Urothelium cell line (cell line): ENCODE results near the gene GADD45GIP1.
A peak's percentile ranks its signal among the peaks of the same experiment; 100 is the strongest.
"Not testable (repeated sequence)": the region's sequence is repeated elsewhere in the genome, so short reads cannot be mapped to it uniquely, and the experiment has no call there.

Source experiments
- DNase-seq: peaks from one replicate; pipeline ENCODE4 v3.0.0; 2011; ENCODE audit warnings: low spot score, mixed read lengths
- FAIRE-seq: peaks from 2 replicates; lab custom pipeline; 2011; peaks lifted over from hg19 to GRCh38; lab: Jason Lieb, UNC

GADD45GIP1 gene

DNA sequence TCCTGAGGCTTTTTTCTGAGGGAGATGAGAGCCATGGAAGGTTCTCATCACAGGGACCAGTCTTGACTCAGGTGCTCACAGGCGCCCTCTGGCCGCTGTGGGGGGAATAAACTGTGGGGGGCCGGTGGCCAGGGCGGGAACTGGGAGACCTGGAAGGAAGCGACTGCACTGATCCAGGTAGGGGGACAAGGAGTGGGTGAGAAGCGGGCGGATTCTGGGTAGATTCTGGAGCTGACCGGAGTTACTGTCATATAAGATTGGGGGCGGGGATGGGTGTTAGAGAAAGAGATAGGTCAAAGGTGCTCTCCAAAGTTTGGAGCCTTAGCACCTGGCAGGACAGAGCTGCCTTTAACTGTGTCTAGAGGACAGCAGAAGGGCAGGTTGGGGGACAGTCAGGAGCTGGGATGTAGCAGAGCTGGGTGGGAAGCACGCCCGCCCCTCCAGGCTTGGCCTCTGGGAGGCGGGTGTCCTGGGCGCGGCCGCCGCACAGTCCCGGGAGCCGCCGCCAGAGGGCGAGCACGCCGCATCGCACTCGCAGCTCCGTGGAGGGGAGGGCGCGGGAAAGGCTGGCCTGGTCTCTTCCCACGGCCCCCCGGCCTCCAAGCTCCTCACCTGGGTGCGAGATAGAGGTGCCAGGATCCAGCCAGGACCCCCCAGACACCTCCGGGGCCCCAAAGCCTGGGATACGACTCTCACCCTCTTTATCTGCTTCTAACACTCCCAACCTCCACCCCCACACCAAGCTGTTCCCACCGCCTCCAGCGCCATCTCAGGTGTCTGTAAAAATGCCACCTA, 8.2 kb upstream of the GADD45GIP1 start:
- peak; percentile 80 for DNase-seq
- FAIRE-seq, result no peak

DNA sequence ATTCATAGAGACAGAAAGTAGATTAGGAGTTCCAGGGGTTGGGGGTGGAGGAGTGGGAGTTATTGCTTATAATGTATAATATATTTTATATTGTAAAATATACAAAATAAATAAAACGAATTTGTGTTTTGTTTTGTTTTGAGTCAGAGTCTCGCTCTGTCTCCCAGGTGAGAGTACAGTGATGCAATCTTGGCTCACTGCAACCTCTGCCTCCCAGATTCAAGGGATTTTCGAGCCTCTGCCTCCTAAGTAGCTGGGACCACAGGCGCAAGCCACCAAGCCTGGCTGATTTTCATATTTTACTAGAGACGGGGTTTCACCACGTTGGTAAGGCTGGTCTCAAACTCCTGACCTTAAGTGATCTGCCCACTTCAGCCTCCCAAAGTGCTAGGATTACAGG, 2.5 kb upstream of the GADD45GIP1 start:
- no peak for DNase-seq
- no peak for FAIRE-seq

DNA sequence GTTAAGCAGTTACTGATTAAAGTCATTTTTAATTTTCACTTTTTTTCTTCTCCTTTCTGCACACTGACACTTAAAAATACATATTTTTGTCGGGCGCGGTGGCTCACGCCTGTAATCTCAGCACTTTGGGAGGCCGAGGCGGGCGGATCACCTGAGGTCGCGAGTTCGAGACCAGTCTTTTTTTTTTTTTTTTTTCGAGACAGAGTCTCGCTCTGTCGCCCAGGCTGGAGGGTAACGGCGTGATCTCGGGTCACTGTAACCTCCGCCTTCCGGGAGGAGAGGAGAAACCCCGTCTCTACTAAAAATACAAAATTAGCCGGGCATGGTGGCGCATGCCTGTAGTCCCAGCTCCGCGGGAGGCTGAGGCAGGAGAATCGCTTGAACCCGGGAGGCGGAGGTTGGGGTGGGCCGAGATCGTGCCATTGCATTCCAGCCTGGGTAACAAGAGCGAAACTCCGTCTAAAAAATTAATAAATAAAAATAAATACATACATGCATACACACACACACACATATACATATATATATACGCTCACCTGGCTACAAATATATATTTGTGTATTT, 448 bp upstream of the GADD45GIP1 start:
- FAIRE-seq, DNase-seq: not testable (repeated sequence)

- FAIRE-seq, result no peak
- no peak for DNase-seq
Observed at GRCh38 chr19:12955996-12956395, 1.0 kb downstream of the GADD45GIP1 start.

GRCh38 chr19:12955575-12955974, 1.4 kb downstream of the GADD45GIP1 start:
- not testable (repeated sequence) for DNase-seq, FAIRE-seq

- no peak for DNase-seq
- no peak for FAIRE-seq
Observed at GRCh38 chr19:12954612-12954962, 2.4 kb downstream of the GADD45GIP1 start.

GRCh38 chr19:12953799-12954611, 3.0 kb downstream of the GADD45GIP1 start:
- DNase-seq (no peak), FAIRE-seq (no peak)

DNA sequence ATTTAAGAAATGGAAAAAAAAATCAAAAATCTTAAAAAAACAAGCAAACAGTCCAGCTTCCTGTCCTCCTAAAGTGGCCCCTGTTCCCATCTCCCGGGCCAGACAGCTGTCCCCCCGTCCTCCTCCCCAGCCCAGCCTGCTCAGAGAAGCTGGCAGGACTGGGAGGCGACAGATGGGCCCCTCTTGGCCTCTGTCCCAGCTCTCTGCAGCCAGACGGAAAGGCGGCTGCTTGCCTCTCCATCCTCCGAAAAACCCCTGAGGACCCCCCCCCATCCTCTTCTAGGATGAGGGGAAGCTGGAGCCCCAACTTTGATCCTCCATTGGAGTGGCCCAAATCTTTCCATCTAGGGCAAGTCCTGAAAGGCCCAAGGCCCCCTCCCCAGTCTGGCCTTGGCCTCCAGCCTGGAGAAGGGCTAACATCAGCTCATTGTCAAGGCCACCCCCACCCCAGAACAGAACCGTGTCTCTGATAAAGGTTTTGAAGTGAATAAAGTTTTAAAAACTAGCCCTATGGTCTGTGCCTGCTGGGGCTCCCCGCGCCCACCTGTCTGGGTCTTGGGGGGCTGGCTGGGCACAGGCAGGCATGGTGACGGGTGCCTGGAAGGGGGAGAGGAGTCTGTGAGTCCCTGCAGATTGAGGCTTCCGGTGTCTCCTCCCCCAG, 3.8 kb downstream of the GADD45GIP1 start:
- DNase-seq, result no peak
- FAIRE-seq, result no peak

DNA sequence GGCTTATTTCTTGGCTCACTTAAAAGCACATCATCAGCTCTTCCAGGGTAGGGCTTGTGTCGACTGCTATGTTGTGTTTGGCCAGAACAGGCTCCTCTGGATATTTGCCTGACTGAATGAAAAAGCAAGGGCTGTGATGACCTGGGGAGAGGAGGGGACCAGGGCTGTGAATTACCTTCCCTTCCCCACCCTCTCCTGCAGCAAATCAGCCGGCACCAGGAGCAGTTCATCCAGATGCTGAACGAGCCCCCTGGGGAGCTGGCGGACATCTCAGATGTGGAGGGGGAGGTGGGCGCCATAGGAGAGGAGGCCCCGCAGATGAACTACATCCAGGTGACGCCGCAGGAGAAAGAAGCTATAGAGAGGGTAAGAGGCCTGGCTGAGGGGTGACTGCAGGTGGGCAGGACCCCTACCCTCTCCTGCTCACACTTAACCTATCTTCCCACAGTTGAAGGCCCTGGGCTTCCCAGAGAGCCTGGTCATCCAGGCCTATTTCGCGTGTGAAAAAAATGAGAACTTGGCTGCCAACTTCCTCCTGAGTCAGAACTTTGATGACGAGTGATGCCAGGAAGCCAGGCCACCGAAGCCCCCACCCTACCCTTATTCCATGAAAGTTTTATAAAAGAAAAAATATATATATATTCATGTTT, 4.4 kb downstream of the GADD45GIP1 start:
- no peak for DNase-seq
- no peak for FAIRE-seq

- not testable (repeated sequence) for FAIRE-seq
Observed at GRCh38 chr19:12952050-12952449, 5.0 kb downstream of the GADD45GIP1 start.

DNA sequence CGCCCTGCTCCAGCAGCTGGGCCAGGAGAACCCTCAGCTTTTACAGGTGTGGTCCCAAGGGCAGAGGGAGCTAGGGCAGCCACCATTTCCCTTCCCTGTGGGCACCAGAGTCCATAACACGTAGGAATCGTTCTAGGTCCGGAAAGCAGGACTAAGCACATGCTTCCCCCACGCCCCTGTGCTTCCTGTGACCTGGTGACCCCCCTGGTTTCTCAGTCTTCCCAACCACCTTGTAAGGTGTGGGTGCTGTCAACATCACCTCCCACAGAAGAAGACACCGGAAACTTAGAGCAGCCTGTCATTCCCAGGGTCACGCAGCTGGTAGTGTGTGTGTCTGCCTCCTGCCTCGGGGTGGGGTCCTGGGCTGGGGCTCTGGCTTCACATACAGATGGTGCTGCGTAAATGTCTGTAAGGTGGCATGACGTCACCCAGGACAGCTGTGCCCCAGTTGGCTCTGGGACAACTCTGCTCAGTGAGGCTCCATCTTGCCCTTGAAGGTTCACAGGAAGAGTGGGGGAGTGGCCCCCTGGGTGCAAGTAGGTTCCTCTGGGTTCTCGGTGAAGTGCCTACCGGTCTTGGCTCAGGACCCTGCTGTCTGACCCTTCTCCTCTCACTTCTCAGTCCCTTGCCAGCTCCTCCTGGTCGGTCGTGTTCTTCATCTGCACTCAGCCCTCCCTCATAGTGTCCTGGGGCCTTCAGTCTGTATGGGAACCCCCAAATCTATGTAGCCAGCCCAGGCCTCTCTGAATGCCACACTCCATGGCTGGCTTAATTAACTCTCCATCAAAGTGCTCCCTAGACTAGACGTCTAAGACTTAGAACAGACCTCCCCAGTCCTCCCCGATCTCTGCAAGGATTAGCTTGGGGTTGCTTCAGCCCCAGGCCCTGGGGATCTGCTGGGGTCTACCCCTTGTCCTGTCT, 7.4 kb downstream of the GADD45GIP1 start:
- FAIRE-seq (no peak), DNase-seq (no peak)

More at GRCh38 chr19:12952050-12952449, 5.0 kb downstream of the GADD45GIP1 start:
- not testable (repeated sequence) for DNase-seq

GRCh38 chr19:12948612-12949362, 8.2 kb downstream of the GADD45GIP1 start:
- FAIRE-seq (no peak), DNase-seq (no peak)

DNA sequence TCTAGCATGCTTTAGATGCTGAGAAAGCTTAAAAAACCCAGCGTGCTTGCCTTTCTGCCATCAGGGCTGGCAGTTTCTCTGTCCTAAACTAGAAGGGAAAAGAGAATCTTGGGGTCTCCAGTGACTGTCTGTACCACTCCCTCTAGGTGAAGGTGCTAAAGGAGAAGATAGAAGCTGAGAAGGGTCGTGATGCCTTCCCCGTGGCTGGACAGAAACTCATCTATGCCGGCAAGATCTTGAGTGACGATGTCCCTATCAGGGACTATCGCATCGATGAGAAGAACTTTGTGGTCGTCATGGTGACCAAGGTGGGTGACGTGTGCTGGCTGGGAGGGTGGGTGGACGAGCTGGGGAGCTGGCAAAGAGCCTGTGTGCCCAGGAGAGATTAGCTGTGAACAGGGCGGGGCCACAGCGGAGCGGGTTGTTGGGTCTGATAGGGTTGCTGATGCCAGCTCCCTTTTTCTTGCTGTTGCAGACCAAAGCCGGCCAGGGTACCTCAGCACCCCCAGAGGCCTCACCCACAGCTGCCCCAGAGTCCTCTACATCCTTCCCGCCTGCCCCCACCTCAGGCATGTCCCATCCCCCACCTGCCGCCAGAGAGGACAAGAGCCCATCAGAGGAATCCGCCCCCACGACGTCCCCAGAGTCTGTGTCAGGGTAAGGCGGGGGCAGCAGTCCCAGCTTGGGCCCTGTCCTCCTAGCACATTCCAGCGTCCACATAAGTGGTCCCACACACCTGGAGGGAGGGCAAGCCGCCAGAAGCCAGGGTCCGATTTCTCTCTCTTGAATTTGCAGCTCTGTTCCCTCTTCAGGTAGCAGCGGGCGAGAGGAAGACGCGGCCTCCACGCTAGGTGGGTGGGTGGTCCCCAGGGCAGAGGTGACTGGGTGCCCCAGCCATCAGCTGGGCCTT, 9.1 kb downstream of the GADD45GIP1 start:
- FAIRE-seq (no peak), DNase-seq (no peak)

DNA sequence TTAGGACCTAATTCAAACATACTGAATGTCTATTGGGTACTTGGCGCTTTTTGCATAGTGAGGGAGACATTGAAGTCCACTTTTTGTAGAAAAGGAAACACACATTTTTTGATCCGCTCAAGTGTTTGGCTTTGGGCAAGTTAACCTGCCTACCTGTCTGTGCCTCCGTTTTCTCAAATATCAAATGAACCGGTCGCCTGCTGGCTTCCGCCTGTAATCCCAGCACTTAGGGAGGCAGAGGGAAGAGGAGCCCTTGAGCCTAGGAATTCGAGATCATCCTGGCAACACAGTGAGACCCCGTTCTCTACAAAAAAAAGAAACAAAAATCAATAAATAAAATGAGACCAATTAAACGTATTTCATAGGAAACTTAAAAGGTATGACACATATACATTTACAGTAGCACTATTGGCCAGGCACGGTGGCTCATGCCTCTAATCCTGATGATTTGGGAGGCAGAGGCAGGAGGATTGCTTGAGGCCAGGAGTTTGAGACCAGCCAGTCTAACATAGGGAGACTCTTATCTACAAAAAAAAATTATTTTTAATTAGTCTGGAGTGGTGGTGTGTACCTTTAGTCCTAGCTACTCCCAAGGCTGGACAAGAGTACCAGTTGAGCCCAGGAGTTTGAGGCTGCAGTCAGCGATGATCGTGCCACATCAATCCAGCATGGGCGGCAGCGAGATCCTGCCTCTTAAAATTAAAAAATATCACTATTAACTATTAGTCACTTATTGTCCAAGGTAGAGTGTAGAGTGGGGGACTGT, 10.1 kb downstream of the GADD45GIP1 start:
- DNase-seq (no peak), FAIRE-seq (no peak)

DNA sequence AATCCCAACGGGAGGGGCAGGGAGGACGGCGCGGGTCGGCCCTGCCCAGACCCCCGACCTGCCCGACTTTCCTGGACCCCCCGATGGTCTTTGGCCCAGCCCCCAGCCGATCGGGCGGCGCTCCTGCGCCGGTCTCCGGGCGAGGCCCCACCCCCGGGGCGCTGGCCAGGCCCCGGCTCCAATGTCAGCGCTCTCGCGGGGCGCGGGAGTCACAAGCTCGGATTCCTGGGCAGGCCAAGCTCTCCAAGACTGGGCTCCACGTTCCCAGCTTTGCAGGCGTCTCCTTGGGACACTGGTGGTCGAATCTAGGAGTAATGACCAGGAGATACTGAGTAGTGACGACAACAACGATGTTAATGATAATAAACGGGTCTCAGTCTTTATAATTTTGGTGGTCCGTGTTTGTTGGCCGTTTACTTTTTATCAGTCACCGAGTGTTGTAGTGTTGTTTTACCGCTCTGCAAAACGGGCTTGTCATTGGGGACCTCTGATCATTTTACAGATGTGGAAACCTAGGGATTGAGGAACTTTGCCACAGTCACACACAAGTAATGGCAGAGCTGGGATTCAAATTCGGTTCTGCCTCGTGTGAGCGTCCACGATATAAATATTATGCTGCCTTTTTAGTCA, 10.8 kb downstream of the GADD45GIP1 start:
- DNase-seq (peak; percentile 57), FAIRE-seq (no peak)

DNA sequence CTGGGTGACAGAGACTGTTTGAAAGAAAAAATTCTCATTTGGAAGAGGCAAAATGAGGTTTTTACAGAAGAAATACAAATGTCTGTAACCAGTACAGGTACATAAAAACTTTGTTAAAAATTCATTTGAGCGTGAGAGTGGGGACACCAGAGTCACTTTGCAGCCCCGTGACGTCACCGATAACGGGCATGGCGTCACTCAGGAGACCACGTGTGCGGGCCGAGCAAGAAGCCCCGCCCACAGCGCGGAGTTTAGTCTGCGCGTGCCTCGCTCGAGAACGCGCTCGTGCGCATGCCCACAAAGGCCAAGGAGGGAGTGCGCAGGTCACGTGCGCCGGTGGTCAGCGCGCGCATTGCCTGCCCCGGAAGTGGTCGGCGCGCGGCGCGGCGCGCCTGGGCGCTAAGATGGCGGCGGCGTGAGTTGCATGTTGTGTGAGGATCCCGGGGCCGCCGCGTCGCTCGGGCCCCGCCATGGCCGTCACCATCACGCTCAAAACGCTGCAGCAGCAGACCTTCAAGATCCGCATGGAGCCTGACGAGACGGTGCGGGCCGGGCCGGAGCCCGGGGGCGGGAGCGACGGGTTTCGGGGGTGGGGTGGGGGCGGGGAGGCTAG, 11.4 kb downstream of the GADD45GIP1 start, which contains the start of gene RAD23A:
Gene RAD23A, plus strand, starts transcription at position 384 of the 613 bp plus-strand sequence. Its CDS starts 87 bp downstream, at position 471.
- FAIRE-seq (peak; percentile 63), DNase-seq (peak; percentile 91)
